Astrocyte (in vitro differentiated cells and primary cell): ENCODE results near the gene PBX3.

ENCODE experiments used
- CTCF ChIP-seq: IDR thresholded peaks from 2 replicates; pipeline ENCODE4 v1.5.1; 2011; ENCODE audit warnings: low read depth, mild to moderate bottlenecking, inconsistent platforms, low read length, moderate library complexity; ENCODE audit not compliant: insufficient read depth
- EZH2 ChIP-seq: IDR thresholded peaks from 2 replicates; pipeline ENCODE4 v1.6.1; 2012; ENCODE audit warnings: mild to moderate bottlenecking, low read length, inconsistent platforms; ENCODE audit not compliant: insufficient read depth

GRCh38 chr9:125822902-125823301 is 75.7 kb downstream of the PBX3 start:
- no peak for TF ChIP-seq EZH2
- no peak for TF ChIP-seq CTCF
